ENCODE measurements around the gene RNF183.

- TF ChIP-seq CTCF (IDR thresholded peaks at IDR 0.05 in 4 of 5, conservative IDR thresholded peaks at IDR 0.05 in 1 of 5) (no peak), POLR2A (IDR thresholded peaks at IDR 0.05) (no peak)
Observed at GRCh38 chr9:113281356-113281755, 21.8 kb downstream of the RNF183 start.

All from gastrocnemius medialis (tissue), 4 donors.